ENCODE data around the gene SLC25A23.

Gene SLC25A23

GRCh38 chr19:6459262-6460098 is at the start of gene SLC25A23:
TSS of gene SLC25A23 (minus strand) at chr19:6459792. CDS start at chr19:6459628, 164 bp downstream.
- DNase-seq = peak in 13 of 14 donors; percentile 36 to 81 (median 61)

DNA sequence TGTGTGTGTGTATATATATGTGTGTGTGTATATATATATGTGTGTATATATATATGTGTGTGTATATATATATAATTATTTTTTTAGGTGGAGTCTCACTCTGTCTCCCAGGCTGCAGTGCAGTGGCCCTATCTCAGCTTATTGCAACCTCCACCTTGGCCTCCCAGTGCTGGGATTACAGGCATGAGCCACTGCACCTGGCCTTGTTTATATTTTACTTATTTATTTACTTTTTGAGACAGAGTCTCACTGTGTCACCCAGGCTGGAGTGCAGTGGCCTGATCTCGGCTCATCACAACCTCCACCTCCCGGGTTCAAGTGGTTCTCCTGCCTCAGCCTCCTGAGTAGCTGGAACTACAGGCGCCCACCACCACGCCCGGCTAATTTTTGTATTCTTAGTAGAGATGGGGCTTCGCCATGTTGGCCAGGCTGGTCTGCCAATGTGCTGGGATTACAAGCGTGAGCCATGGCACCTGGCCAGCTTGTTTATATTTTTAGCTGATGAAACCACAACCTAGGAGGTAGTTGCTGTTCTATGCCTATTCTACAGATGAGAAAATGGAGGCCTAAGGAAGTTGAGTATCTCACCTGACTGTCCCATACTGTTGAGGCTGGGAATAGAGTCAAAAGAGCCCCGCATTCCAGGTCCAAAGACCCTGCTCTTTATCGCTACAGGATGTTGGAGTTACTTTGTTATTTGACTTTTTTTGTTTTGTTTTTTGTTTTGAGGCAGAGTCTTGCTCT is 48.6 kb upstream of the SLC25A23 start:
- DNase-seq = peak in 1 of 14 donors; percentile 15

DNA sequence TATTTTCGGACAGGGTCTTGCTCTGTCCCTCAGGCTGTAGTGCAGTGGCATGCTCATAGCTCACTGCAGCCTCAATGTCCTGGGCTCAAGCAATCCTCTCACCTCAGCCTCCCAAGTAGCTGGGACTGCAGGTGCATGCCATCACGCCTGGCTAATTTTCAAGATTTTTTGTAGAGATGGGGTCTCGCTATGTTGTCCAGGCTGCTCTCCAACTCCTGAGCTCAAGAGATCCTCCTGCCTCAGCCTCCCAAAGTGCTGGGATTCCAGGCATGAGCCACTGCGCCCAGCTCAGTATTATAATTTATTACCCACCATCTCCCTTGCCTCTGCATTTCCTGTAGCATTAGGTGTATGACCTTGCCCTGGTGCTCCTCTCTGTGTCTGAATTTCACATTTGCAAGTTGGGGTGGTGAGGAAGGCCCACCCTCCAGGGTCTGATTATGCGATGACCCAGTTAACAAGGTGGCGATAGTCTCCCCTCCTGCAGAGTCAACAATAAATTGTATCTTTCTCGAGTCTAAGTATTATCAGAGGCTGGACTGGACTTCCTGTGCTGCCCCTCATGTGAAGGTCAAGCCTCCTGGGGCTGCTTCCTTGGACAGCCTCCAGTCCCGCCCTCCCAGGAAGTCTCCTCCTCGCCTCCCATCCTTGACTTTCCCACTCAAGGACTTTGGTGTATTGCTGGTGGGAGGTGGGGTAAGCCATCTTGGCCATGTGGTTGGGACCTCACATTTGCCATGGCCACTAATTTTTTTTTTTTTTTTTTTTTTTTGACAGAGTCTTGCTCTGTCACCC is 44.0 kb upstream of the SLC25A23 start:
- DNase-seq = no peak

DNA sequence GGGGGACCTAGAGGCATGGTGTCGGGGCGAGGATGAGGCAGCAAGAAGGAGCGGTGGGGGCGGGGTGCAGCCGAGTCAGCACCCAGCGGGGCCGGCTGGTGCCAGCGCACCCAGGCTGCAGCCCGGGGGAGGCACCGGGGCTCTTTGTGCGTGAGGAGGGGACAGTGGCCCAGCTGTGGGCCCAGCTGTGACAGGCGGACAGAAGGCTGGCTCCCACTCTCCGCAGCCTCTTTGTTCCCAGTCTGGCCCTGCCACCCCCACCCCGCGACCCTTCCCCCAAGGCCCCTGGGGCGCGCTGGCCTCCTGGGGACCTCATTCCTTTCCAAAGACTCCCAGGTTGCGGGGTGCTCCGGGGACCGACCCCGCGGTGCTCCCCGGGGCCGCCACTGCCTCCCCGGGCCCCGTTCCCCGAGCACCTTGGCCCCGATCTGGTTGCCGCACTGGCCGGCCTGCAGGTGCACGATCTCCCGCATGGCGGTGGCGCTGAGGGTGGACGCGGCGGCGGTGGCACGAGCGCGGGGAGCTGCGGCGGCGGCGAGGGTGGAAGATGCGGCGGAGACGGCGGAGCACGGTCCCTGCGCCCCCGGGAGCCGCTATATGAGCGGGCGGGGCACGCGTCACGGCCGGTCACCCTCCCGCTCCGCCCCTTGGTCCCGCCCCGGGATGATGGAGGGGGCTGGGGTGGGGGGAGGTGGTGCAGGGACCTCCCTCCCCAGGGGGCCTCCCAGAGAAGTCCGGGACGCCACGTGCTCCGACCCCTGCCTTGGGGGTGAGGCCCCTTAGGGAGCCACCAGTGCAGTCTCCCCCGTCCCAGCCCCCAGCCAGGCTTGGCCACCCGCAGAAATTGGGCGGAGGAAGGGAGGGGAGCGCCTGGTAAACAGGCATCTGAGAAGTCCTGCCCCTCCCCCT is 42.4 kb upstream of the SLC25A23 start, which contains the start of gene TUBB4A:
TUBB4A (minus strand) TSS at position 570 of the 909 bp plus-strand sequence; CDS start at position 473, 97 bp downstream.
- peak in 13 of 14 donors; percentile 24 to 84 (median 65) for DNase-seq

DNA sequence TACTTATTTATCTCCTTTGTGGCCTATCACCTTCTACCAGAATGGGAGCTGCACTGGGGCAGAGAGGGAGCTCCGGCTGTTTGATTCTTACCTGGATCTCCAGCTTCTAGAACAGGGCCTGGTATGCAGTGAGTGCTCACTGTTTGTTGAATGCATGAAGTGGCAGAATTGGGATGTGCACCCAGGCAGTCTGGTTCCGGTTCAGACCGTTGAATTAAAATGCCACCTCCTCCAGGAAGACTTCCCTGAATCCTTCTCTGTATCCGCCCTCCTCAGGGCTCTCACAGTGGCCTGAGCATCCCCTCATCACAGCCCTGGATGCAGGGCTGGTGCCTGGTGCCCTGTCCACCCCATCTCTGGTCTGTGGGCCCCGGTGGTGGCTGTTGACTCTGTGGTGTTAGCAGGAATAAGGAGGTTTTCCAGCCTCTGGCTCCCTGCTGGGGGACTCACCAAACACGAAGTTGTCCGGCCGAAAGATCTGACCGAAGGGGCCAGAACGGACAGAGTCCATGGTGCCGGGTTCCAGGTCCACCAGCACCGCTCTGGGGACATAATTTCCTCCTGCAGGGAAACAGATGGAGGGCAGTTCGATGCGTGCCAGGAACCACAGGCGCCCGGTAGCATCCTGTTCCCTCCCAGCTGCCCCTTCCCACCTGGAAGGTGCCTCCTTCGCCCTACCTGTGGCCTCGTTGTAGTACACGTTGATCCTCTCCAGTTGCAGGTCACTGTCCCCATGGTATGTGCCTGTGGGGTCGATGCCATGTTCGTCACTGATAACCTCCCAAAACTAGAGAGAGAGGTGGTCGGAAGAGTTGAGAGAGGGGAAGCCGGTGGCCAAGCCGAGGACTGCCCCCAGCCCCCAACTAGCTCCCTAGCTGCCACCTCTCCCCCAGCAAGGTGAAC is 41.5 kb upstream of the SLC25A23 start:
- DNase-seq = peak in 3 of 14 donors; percentile 17 to 91 (median 31)

DNA sequence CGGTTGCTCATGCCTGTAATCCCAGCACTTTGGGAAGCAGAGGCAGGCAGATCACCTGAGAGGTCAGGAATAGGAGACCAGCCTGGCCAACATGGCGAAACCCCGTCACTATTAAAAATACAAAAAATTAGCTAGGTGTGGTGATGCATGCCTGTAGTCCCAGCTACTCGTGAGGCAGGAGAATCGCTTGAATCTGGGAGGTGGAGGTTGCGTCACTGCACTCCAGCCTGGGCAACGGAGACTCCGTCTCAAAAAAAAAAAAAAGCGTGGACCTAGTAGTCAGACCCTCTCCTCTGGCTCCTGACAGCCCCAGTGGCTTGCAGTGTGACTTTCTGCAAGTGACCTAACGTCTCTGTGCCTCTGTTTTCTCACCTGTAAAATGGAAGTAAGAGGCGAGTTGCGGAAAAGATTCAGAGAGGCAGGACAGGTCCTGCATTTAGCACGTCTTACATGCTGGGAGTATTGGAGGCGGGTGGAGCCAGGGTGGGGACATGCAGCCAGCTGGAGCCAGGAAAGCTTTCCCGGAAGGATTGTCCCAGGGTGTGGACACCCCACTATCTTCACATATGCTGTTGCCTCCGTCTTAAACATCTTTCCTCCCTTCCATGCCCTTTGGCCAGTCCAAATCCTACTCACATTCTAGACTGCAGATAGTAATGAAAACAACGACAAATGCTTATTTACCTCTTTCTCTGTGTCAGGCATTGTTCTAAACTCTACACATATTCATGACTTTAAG is 39.6 kb upstream of the SLC25A23 start:
- DNase-seq = peak in 2 of 14 donors; percentile 15 to 86

DNA sequence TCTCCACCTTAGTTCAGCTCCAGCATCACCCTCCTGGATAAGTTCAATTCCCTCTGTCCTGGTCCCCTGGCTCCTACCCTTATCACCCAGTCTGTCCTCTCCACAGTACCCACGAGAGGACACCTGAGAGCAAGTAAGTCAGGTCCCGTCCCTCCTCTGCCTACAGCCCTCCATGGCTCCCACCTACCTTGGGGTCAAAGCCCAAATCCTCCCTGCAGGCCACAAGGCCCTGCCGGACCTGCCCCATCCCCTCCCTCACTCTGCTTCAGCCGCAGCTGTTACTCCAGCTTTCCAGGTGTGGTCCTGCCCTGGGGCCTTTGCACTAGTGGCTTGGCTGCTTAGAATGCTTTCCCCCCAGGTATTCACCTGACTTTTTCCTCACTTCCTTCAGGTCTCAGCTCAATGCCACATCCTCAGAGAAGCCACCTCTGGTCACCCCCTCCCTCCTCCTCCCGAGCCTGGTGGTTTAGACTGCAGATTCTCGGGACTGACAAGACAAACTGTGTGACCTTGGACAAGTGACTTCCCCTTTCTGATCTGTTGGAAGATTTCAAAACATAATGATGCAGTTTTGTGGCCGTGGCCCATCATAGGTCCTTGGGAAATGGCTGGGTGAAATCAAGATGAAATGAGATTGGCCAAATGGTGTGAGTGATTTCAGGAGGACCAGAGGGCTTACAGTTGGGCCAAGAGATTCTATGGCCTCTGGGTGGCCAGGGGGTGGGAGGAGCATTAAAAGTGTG is 38.9 kb upstream of the SLC25A23 start:
- DNase-seq = no peak

DNA sequence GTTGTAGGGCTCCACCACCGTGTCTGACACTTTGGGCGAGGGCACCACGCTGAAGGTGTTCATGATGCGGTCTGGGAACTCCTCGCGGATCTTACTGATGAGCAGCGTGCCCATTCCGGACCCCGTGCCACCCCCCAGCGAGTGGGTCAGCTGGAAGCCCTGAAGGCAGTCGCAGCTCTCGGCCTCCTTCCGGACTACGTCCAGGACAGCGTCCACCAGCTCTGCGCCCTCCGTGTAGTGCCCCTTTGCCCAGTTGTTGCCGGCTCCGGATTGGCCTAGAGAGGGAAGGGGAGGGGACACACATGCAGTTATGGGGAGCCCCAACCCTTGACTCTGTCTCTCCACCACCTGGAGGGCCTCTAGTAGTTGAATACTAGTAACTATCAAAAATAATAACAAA is 36.4 kb upstream of the SLC25A23 start:
- DNase-seq = no peak

DNA sequence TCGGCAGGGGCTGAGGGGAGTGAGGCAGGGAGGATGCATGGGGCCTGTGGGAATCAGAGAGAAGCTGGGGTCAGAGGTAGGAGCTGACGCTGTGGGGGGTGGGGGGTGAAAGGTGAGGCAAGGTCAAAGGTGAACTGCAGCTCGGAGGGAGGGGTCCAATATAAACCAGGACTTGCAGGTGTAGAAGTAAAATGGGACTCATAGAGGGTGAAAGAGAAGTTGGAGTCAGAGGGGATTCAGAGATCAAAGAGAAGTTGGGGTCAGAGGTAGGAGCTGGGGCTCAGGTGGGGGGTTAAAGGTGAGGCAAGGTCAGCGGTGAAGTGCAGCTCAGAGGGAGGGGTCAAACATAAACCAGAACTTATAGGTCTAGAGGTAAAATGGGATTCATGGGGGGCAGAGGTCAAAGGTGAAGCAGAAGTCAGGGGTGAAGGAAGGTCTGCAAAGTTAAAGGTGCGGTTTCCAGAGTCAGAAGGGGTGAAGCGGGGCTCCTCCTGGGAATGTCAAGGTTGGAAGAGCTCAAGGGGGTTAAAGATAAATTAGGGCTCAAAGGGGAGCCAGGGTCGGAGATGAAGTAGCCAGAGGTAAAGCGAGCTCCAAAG is 34.9 kb upstream of the SLC25A23 start:
- DNase-seq = no peak

DNA sequence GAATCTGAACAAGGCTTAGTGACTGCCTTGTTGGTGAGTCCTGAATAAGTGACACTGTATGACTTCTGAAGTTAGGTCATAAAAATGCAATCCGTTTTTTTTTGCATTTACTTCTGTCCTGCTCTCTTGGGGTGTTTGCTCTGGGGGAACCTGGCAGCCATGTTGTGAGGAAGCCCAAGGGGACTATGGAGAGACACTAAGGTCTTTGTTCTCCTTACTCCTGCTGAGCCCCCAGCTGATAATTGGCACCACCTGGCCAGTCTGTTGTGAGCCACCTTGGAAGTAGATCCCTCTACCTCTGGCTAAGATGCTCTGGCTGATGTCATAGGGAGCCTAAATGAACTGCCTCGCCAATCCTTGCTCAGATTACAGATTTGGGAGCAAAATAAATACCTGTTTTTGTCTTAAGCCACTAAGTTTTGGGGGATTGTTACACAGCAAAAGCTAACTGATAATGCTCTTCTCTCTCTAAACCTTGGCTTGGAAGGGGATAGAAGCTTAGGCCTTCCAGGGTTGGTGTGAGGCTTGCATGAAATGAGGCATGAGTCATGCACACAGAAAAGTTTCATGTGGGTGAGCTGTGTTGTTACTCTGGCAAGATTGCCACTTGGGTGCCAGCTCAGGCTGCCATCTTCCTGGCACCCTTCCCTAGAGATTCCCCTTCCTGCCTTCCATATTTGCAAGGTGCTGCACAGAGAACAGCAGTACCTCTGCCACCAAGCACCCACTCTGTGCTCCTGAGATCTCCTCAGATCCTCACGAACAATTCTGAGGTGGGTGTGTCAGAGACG is 32.4 kb upstream of the SLC25A23 start:
- no peak for DNase-seq

- DNase-seq = no peak
These were observed 30.5 kb upstream of the SLC25A23 start for GRCh38 chr19:6490134-6490533.

DNA sequence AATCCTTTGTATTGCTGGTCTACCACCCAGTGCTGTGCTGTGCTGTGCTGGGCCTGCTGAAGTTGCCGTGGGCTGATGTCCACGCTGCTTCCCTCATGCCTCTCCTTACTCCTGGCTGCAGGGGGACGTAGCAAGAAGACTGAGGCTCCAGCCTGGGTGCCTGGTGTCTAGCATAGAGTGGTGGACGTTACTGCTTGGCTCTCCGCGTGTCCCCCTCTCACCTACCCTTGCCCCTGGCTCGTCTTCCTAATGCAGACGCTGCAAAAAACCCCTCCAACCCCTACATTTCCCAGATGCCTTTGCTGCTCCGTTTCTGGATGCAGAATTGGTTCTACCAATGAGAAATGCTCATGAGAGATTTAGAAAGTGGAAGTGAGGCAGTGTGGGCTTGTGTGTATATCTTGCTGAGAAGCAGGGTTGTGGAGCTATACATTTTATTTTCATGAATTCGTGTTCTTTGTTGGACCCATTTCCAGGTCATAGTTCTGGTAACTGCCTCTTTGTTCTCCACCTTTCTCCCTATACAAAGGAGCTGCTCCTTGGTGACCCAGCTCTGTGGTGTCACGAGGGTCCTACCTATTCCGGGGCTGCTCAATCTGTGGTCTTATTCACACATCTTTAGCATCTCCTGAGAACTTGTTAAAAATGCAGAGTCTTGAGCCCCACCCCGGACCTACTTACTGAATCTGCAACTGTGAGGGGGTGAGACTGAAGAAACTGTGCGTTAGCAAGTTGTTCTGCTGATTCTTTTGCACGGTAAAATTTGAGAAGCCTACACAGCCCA is 29.9 kb upstream of the SLC25A23 start:
- DNase-seq = no peak

- DNase-seq = no peak
These were observed 25.2 kb upstream of the SLC25A23 start for GRCh38 chr19:6484831-6485230.

- no peak for DNase-seq
These were observed 24.6 kb upstream of the SLC25A23 start for GRCh38 chr19:6484230-6484629.

- DNase-seq = no peak
These were observed 23.6 kb upstream of the SLC25A23 start for GRCh38 chr19:6483235-6483634.

DNA sequence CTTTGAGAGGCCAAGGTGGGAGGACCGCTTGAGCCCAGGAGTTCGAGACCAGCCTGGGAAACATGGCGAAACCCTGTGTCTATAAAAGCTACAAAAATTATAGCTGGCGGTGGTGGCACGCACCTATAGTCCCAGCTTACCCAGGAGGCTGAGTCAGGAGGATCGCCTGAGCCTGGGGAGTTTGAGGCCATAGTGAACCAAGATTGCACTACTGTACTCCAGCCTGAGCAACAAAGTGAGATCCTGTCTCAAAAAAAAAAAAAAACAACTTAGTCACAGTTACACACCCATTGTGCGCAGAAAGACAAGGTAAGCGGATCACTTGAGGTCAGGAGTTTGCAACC is 22.7 kb upstream of the SLC25A23 start:
- DNase-seq = no peak
